Measurements from ENCODE around the gene PARD3B. TPM values are rescaled to one million over a fixed set of nuclear protein-coding genes. Genes with fewer than 3 reads are reported as not detected.
A peak's percentile ranks its signal among the peaks of the same experiment; 100 is the strongest.

Gene PARD3B
- total RNA-seq, 1 experiment from 2014 or later: 2.0 TPM

DNA sequence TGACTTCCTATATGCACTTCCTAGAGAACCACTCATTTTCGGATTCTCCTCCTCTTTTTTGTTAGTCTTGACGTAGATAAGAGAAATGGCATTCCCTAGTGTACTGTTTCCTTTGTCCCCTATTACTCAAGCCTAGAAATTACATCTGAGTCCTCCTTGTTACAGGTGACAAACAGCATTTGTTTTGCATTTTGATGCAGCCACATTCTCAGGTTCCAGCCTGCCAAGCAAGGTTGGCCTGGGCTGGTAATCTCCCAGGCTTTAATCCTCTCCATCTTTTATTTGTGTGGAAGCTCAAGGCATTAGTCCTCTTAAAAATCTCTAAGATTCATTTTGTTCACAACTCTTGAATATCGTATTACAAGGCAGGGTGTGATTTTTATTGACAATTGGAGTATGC lies 819.0 kb downstream of the PARD3B start:
- Histone ChIP-seq H3K36me3 (ENCODE audit: control insufficient read depth in 1 of 2, insufficient read depth in 2 of 2, low read length in 2 of 2) (no peaks in the 10 kb centered on the region), H3K79me2 (ENCODE audit: insufficient read depth, low read length) (no peaks in the 10 kb centered on the region), H3K4me2 (ENCODE audit: low read length) (no peak overlapping the region), H3K27ac (ENCODE audit: low read depth, low read length) (no peak overlapping the region), H4K20me1 (ENCODE audit: insufficient read depth) (no peaks in the 10 kb centered on the region), H3K9ac (ENCODE audit: low read length) (no peak overlapping the region), H2AFZ (ENCODE audit: low read depth, low read length, poor library complexity, severe bottlenecking) (no peak overlapping the region), H3K4me1 (ENCODE audit: control insufficient read depth in 1 of 2, insufficient read depth in 2 of 2, low read length in 2 of 2) (no peaks in the 10 kb centered on the region), H3K9me2 (ENCODE audit: insufficient read depth) (no peaks in the 10 kb centered on the region), H3K4me3 (replicated peaks in 1 of 2; ENCODE audit: low read depth in 1 of 2, low read length in 2 of 2) (no peak overlapping the region), H3K27me3 (ENCODE audit: insufficient read depth, low read length) (0 out of 2 replicates have a peak, but pooled peaks cover 8% of the 10 kb centered on the region), H3K9me3 (ENCODE audit: control insufficient read depth in 1 of 2, insufficient read depth in 1 of 2, low read depth in 1 of 2, low read length in 2 of 2) (no peaks in the 10 kb centered on the region)
- POLR2A ChIA-PET: no interaction called here
- no TSS peak for BruUV-seq (replicated peaks)
- TF ChIP-seq, protein P1, sequence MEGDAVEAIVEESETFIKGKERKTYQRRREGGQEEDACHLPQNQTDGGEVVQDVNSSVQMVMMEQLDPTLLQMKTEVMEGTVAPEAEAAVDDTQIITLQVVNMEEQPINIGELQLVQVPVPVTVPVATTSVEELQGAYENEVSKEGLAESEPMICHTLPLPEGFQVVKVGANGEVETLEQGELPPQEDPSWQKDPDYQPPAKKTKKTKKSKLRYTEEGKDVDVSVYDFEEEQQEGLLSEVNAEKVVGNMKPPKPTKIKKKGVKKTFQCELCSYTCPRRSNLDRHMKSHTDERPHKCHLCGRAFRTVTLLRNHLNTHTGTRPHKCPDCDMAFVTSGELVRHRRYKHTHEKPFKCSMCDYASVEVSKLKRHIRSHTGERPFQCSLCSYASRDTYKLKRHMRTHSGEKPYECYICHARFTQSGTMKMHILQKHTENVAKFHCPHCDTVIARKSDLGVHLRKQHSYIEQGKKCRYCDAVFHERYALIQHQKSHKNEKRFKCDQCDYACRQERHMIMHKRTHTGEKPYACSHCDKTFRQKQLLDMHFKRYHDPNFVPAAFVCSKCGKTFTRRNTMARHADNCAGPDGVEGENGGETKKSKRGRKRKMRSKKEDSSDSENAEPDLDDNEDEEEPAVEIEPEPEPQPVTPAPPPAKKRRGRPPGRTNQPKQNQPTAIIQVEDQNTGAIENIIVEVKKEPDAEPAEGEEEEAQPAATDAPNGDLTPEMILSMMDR (IDR thresholded peaks at IDR 0.05 in 2 of 3, conservative IDR thresholded peaks at IDR 0.05 in 1 of 3; ENCODE audit: borderline replicate concordance in 1 of 3, insufficient read depth in 1 of 3, low read depth in 2 of 3, low read length in 2 of 3): 0 out of 6 replicates have a peak, but pooled peaks of 1 of the 3 experiments have one; percentile 8
- no peak for TF ChIP-seq SIN3A (IDR thresholded peaks at IDR 0.05; ENCODE audit: low read depth)
- intact Hi-C loops (cut with micrococcal nuclease): no loop called here
- CTCF ChIA-PET: no interaction called here
- DNase-seq (ENCODE audit: low read depth, low spot score) (no peak), ATAC-seq (no peak)
- RAD21 ChIA-PET (ENCODE audit: low non-redundant PET in 1 of 2, low total read pairs in 2 of 2, uncharacterized antibody in 2 of 2, unreplicated experiment in 2 of 2): no interaction called here

DNA sequence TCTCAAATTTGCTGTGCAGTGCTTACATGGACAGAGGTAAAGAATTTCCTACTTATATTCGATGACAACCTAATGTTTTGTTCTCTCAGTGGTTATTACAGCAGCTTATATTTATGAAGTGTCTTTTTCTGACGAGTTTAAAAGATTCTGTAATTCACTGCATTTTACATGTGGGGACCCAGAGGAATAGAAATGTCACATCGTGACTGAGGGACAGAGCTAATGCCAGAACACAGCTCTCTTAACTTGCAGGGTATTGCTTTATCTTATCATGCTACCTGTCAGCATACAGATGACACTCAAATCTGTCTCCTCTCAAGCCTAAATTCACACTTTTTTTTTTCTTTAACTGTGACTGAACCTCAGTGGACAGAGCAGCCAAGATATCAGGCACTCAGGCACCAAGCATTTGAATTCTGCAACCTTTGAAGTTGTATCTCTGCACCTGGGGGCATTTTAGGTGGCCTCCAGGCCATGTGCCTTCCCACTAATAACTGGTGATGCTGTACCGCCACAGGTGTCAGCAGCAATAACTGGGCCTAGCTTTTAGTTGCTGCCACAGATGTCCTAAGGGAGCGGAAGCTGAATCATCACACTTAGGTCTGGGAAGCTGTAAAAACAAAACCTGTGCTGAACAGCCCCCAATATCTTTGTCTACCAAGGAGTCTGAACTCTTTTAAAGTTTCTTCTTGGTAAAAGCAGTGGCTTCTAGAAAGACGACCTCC lies 821.2 kb downstream of the PARD3B start:
- Histone ChIP-seq H3K4me3 (replicated peaks in 1 of 2; ENCODE audit: low read depth in 1 of 2, low read length in 2 of 2) (no peak overlapping the region), H3K4me2 (ENCODE audit: low read length) (no peak overlapping the region), H4K20me1 (ENCODE audit: insufficient read depth) (no peaks in the 10 kb centered on the region), H3K79me2 (ENCODE audit: insufficient read depth, low read length) (no peaks in the 10 kb centered on the region), H3K27ac (ENCODE audit: low read depth, low read length) (no peak overlapping the region), H3K4me1 (ENCODE audit: control insufficient read depth in 1 of 2, insufficient read depth in 2 of 2, low read length in 2 of 2) (no peaks in the 10 kb centered on the region), H3K27me3 (ENCODE audit: insufficient read depth, low read length) (0 out of 2 replicates have a peak, but pooled peaks cover 4% of the 10 kb centered on the region), H3K9me2 (ENCODE audit: insufficient read depth) (no peaks in the 10 kb centered on the region), H3K36me3 (ENCODE audit: control insufficient read depth in 1 of 2, insufficient read depth in 2 of 2, low read length in 2 of 2) (no peaks in the 10 kb centered on the region), H3K9me3 (ENCODE audit: control insufficient read depth in 1 of 2, insufficient read depth in 1 of 2, low read depth in 1 of 2, low read length in 2 of 2) (no peaks in the 10 kb centered on the region), H3K9ac (ENCODE audit: low read length) (no peak overlapping the region), H2AFZ (ENCODE audit: low read depth, low read length, poor library complexity, severe bottlenecking) (no peak overlapping the region)
- RAD21 ChIA-PET (ENCODE audit: low non-redundant PET in 1 of 2, low total read pairs in 2 of 2, uncharacterized antibody in 2 of 2, unreplicated experiment in 2 of 2): interaction anchor here in 1 of 2 experiments (0.7 kb wide), 1 partner anchor 888 kb away, joined by 3 read pairs; no protein-coding TSS in a partner anchor
- DNase-seq (ENCODE audit: low read depth, low spot score) (no peak), ATAC-seq (no peak)
- no TSS peak for BruUV-seq (replicated peaks)
- intact Hi-C loops (cut with micrococcal nuclease): no loop called here
- CTCF ChIA-PET: no interaction called here
- POLR2A ChIA-PET: interaction anchor here (0.7 kb wide), 1 partner anchor 87 kb away, joined by 4 read pairs; no protein-coding TSS in a partner anchor
- TF ChIP-seq, protein P2, sequence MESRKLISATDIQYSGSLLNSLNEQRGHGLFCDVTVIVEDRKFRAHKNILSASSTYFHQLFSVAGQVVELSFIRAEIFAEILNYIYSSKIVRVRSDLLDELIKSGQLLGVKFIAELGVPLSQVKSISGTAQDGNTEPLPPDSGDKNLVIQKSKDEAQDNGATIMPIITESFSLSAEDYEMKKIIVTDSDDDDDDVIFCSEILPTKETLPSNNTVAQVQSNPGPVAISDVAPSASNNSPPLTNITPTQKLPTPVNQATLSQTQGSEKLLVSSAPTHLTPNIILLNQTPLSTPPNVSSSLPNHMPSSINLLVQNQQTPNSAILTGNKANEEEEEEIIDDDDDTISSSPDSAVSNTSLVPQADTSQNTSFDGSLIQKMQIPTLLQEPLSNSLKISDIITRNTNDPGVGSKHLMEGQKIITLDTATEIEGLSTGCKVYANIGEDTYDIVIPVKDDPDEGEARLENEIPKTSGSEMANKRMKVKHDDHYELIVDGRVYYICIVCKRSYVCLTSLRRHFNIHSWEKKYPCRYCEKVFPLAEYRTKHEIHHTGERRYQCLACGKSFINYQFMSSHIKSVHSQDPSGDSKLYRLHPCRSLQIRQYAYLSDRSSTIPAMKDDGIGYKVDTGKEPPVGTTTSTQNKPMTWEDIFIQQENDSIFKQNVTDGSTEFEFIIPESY (IDR thresholded peaks at IDR 0.05; ENCODE audit: extremely low read depth, insufficient replicate concordance, low read length): no peak
- TF ChIP-seq, protein P3, sequence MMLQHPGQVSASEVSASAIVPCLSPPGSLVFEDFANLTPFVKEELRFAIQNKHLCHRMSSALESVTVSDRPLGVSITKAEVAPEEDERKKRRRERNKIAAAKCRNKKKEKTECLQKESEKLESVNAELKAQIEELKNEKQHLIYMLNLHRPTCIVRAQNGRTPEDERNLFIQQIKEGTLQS (IDR thresholded peaks at IDR 0.05): no peak
- no peak for TF ChIP-seq POLR2AphosphoS5 (IDR thresholded peaks at IDR 0.05; ENCODE audit: low read depth, low read length)
- TF ChIP-seq ELF1 (IDR thresholded peaks at IDR 0.05; ENCODE audit: borderline replicate concordance, low read depth): no peak
- TF ChIP-seq SP1 (IDR thresholded peaks at IDR 0.05; ENCODE audit: low read depth): no peak
- no peak for TF ChIP-seq JUND (IDR thresholded peaks at IDR 0.05)
- no peak for TF ChIP-seq ZNF274 (IDR thresholded peaks at IDR 0.05; ENCODE audit: low read depth, low read length)
- TF ChIP-seq SRF (IDR thresholded peaks at IDR 0.05; ENCODE audit: low read depth): no peak
- TF ChIP-seq, protein P4, sequence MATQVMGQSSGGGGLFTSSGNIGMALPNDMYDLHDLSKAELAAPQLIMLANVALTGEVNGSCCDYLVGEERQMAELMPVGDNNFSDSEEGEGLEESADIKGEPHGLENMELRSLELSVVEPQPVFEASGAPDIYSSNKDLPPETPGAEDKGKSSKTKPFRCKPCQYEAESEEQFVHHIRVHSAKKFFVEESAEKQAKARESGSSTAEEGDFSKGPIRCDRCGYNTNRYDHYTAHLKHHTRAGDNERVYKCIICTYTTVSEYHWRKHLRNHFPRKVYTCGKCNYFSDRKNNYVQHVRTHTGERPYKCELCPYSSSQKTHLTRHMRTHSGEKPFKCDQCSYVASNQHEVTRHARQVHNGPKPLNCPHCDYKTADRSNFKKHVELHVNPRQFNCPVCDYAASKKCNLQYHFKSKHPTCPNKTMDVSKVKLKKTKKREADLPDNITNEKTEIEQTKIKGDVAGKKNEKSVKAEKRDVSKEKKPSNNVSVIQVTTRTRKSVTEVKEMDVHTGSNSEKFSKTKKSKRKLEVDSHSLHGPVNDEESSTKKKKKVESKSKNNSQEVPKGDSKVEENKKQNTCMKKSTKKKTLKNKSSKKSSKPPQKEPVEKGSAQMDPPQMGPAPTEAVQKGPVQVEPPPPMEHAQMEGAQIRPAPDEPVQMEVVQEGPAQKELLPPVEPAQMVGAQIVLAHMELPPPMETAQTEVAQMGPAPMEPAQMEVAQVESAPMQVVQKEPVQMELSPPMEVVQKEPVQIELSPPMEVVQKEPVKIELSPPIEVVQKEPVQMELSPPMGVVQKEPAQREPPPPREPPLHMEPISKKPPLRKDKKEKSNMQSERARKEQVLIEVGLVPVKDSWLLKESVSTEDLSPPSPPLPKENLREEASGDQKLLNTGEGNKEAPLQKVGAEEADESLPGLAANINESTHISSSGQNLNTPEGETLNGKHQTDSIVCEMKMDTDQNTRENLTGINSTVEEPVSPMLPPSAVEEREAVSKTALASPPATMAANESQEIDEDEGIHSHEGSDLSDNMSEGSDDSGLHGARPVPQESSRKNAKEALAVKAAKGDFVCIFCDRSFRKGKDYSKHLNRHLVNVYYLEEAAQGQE (IDR thresholded peaks at IDR 0.05; ENCODE audit: low read depth): no peak
